ENCODE results near the gene ITGB1.

DNA sequence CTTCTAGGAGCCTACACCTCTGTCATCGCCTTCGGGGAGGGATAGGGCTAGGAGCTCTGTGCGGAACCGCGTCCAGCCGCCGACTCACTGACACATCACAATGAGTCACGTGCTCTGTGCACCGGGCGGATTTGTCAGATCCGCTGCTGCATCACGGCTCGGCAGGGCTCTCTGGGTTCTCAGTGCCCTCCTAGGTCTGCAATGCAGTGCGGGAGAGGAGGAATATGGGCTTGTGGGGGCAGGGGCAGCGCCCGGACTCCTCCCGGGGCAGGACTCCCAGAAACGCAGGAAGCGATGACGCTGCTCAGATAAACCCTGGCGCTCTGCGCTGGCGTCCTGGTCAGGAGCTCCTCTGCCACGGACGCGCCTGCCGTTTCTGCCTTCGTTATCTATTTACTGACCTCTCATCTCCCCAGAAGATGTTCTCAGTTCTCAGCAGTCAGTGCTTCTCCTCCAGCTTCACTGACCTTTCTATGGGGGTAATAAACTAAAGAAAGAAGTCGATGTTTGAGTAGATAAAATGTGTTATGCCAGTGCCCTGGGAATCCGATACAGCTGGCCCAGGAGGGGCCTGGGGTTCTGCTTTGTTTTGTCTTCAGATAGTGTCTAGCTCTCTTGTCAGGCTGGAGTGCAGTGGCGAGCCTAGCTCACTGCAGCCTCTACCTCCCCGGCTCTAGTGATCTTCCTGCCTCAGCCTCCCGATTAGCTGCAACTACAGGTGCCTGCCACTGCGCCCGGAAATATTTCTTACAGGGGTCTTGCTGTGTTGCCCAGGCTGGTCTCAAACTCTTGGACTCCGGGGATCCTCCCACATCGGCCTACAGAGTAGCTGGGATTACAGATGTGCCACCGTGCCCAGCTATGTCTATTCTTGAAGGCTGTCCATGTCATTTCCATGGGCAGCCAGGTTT is 22.8 kb upstream of the ITGB1 start:
- TF ChIP-seq CTCF (IDR thresholded peaks at IDR 0.05) (no peak), POLR2A (IDR thresholded peaks at IDR 0.05) (no peak)

Data from lower leg skin (tissue), 3 donors.